H1 (cell line): Measurements from ENCODE around the gene SMYD4. TPM values are rescaled to one million over a fixed set of nuclear protein-coding genes. Genes with fewer than 3 reads are reported as not detected.

Experiments used
- CTCF ChIA-PET: fragments of 300-600 bp; sonication (Branson Sonifier 250); formaldehyde crosslinking; loops from one replicate; lab custom pipeline; 2021; ENCODE audit not compliant: partially characterized antibody; lab: Charles Lee
- POLR2A ChIA-PET: fragments of 300-600 bp; sonication (Branson Sonifier 250); formaldehyde crosslinking; loops from one replicate; lab custom pipeline; 2021; ENCODE audit warnings: inconsistent platforms; ENCODE audit not compliant: partially characterized antibody; lab: Charles Lee
- DNase-seq, 2 experiments: peaks; one replicate each; pipeline versions ENCODE4 v3.0.0 to v3.0.0-alpha.2; 2010 to 2022; ENCODE audit warnings: low spot score in 2 of 2, low read depth in 1 of 2, mixed read lengths in 1 of 2
- FAIRE-seq: peaks from 2 replicates; lab custom pipeline; 2011; peaks lifted over from hg19 to GRCh38; lab: Jason Lieb, UNC
- H2AFZ ChIP-seq: 2 replicates; pipeline ENCODE4 v1.8.1; 2012; ENCODE audit warnings: low read length, inconsistent platforms
- H2AK5ac ChIP-seq: 2 replicates; pipeline ENCODE4 v1.6.1; 2013; ENCODE audit warnings: low read depth, low read length
- H2BK120ac ChIP-seq: replicated peaks from 2 replicates; pipeline ENCODE3; 2013; ENCODE audit warnings: low read depth, low read length, inconsistent platforms
- H2BK12ac ChIP-seq: 2 replicates; pipeline ENCODE4 v1.6.1; 2013; ENCODE audit warnings: low read depth, low read length
- H2BK15ac ChIP-seq: 2 replicates; pipeline ENCODE4 v1.6.1; 2013; ENCODE audit warnings: low read length
- H2BK20ac ChIP-seq: 2 replicates; pipeline ENCODE4 v1.6.1; 2013; ENCODE audit warnings: low read length
- H2BK5ac ChIP-seq: 2 replicates; pipeline ENCODE4 v1.6.1; 2013; ENCODE audit warnings: low read depth, low read length
- H3K14ac ChIP-seq: 2 replicates; pipeline ENCODE4 v1.6.1; 2013; ENCODE audit warnings: inconsistent platforms; ENCODE audit not compliant: insufficient read length
- H3K18ac ChIP-seq: 2 replicates; pipeline ENCODE4 v1.6.1; 2013; ENCODE audit warnings: low read length; ENCODE audit errors: extremely low read depth
- H3K23ac ChIP-seq: 2 replicates; pipeline ENCODE4 v1.6.1; 2013; ENCODE audit warnings: inconsistent platforms; ENCODE audit not compliant: insufficient read length
- H3K23me2 ChIP-seq: 2 replicates; pipeline ENCODE4 v1.6.1; 2013; ENCODE audit warnings: low read depth, low read length
- H3K27ac ChIP-seq: 2 replicates; pipeline ENCODE4 v1.6.1; 2011; ENCODE audit warnings: low read depth, low read length, inconsistent platforms
- H3K27me3 ChIP-seq, 4 experiments: replicated peaks in 1 of 4; 1 replicate in 1 of 4; 2 replicates in 3 of 4; pipeline versions ENCODE4 v1.6.1 to v1.8.1; 2011 to 2013; ENCODE audit warnings: low read length in 3 of 4, mild to moderate bottlenecking in 3 of 4, inconsistent platforms in 2 of 4, mixed read lengths in 2 of 4, moderate library complexity in 1 of 4; ENCODE audit not compliant: control insufficient read depth in 3 of 4, insufficient read depth in 3 of 4; ENCODE audit errors: extremely low read depth in 1 of 4
- H3K36me3 ChIP-seq, 4 experiments: 2 replicates each; pipeline versions ENCODE4 v1.6.1 to v1.8.1; 2011 to 2013; ENCODE audit warnings: mild to moderate bottlenecking in 4 of 4, low read length in 3 of 4, moderate library complexity in 2 of 4, control low read depth in 1 of 4, inconsistent platforms in 1 of 4; ENCODE audit not compliant: insufficient read depth in 4 of 4, control insufficient read depth in 2 of 4
- H3K4ac ChIP-seq: replicated peaks from 2 replicates; pipeline ENCODE3; 2013; ENCODE audit warnings: low read length, low read depth, mixed read lengths, inconsistent platforms; ENCODE audit not compliant: insufficient read length
- H3K4me1 ChIP-seq, 4 experiments: replicated peaks in 1 of 4; 1 replicate in 1 of 4; 2 replicates in 3 of 4; pipeline versions ENCODE4 v1.6.1 to v1.8.1; 2011 to 2013; ENCODE audit warnings: low read length in 3 of 4, inconsistent platforms in 2 of 4, mixed read lengths in 1 of 4; ENCODE audit not compliant: insufficient read depth in 4 of 4, control insufficient read depth in 3 of 4
- H3K4me2 ChIP-seq, 2 experiments: 2 replicates each; pipeline versions ENCODE4 v1.6.1 to v1.8.1; 2011 to 2013; ENCODE audit warnings: low read depth in 2 of 2, low read length in 2 of 2, control low read depth in 1 of 2, inconsistent platforms in 1 of 2, mild to moderate bottlenecking in 1 of 2; ENCODE audit not compliant: insufficient read depth in 1 of 2
- H3K4me3 ChIP-seq, 4 experiments: fragments of 200-600, 300-600 bp in 1 of 4; sonication (generic), shearing (Covaris generic), sonication (Bioruptor Twin) in 1 of 4; 2 replicates each; pipeline versions ENCODE4 v1.5.1 to v1.8.1; 2011 to 2016; ENCODE audit warnings: low read length in 4 of 4, low read depth in 3 of 4, control low read depth in 2 of 4, inconsistent platforms in 2 of 4, mild to moderate bottlenecking in 2 of 4, mixed read lengths in 1 of 4, moderate library complexity in 1 of 4; ENCODE audit not compliant: insufficient read depth in 2 of 4; ENCODE audit errors: extremely low read depth in 1 of 4
- H3K56ac ChIP-seq: replicated peaks from 2 replicates; pipeline ENCODE3; 2013; ENCODE audit warnings: low read depth, mild to moderate bottlenecking, mixed read lengths, low read length, inconsistent platforms; ENCODE audit not compliant: insufficient read length
- H3K79me1 ChIP-seq: 2 replicates; pipeline ENCODE4 v1.6.1; 2013; ENCODE audit warnings: low read depth, low read length, control low read depth
- H3K79me2 ChIP-seq, 2 experiments: 2 replicates each; pipeline versions ENCODE4 v1.6.1 to v1.8.1; 2012 to 2013; ENCODE audit warnings: low read length in 2 of 2, mild to moderate bottlenecking in 2 of 2, inconsistent platforms in 1 of 2; ENCODE audit not compliant: insufficient read depth in 2 of 2, control insufficient read depth in 1 of 2
- H3K9ac ChIP-seq, 4 experiments: replicated peaks in 1 of 4; 1 replicate in 1 of 4; 2 replicates in 3 of 4; pipeline versions ENCODE4 v1.6.1 to v1.8.1; 2011 to 2013; ENCODE audit warnings: low read depth in 3 of 4, low read length in 3 of 4, control low read depth in 2 of 4, mild to moderate bottlenecking in 2 of 4, moderate library complexity in 2 of 4, inconsistent platforms in 1 of 4; ENCODE audit errors: extremely low read depth in 1 of 4
- H3K9me3 ChIP-seq, 2 experiments: 2 replicates each; pipeline versions ENCODE4 v1.6.1 to v1.8.1; 2012 to 2013; ENCODE audit warnings: mild to moderate bottlenecking in 2 of 2, moderate library complexity in 2 of 2, control low read depth in 1 of 2, inconsistent platforms in 1 of 2, low read depth in 1 of 2, low read length in 1 of 2, mixed read lengths in 1 of 2; ENCODE audit not compliant: insufficient read depth in 2 of 2
- H4K20me1 ChIP-seq, 2 experiments: replicated peaks in 1 of 2; 2 replicates each; pipeline versions ENCODE3 to v1.8.1; 2011 to 2013; ENCODE audit warnings: inconsistent platforms in 2 of 2, low read length in 2 of 2, mild to moderate bottlenecking in 1 of 2; ENCODE audit not compliant: insufficient read depth in 2 of 2, control insufficient read depth in 1 of 2
- H4K5ac ChIP-seq: 2 replicates; pipeline ENCODE4 v1.6.1; 2013; ENCODE audit warnings: low read length, low read depth, mixed read lengths, inconsistent platforms; ENCODE audit not compliant: insufficient read length
- H4K8ac ChIP-seq: 2 replicates; pipeline ENCODE4 v1.8.0; 2013; ENCODE audit warnings: mild to moderate bottlenecking, moderate library complexity, low read length, inconsistent platforms; ENCODE audit not compliant: insufficient read depth; ENCODE audit errors: extremely low read depth
- H4K91ac ChIP-seq: replicated peaks from 2 replicates; pipeline ENCODE3; 2013; ENCODE audit warnings: low read length, mixed read lengths, inconsistent platforms; ENCODE audit not compliant: insufficient read length
- ASH2L ChIP-seq: fragments of 200-600, 300-600 bp; sonication (generic); IDR thresholded peaks from one replicate; pipeline ENCODE4 v1.7.1; 2017; ENCODE audit warnings: low read length
- CTBP2 ChIP-seq: IDR thresholded peaks from 2 replicates; pipeline ENCODE4 v1.7.0; 2011; ENCODE audit warnings: borderline replicate concordance, mild to moderate bottlenecking, moderate library complexity, mixed read lengths, low read length; ENCODE audit not compliant: insufficient read depth, insufficient read length
- EP300 ChIP-seq, 2 experiments: IDR thresholded peaks; 1 replicate in 1 of 2; 2 replicates in 1 of 2; pipeline ENCODE4 v1.6.1; 2011 to 2012; ENCODE audit warnings: low read depth in 2 of 2, low read length in 2 of 2, mild to moderate bottlenecking in 2 of 2, borderline replicate concordance in 1 of 2, inconsistent platforms in 1 of 2, moderate library complexity in 1 of 2
- FOSL1 ChIP-seq: IDR thresholded peaks from 2 replicates; pipeline ENCODE4 v1.6.1; 2011; ENCODE audit warnings: mild to moderate bottlenecking, low read depth, low read length, moderate library complexity; ENCODE audit not compliant: insufficient read depth
- PHF8 ChIP-seq: fragments of 200-600 bp; sonication (generic); conservative IDR thresholded peaks from 2 replicates; pipeline ENCODE4 v1.7.1; 2012; ENCODE audit warnings: low read depth, mild to moderate bottlenecking, inconsistent platforms, low read length, moderate library complexity
- POLR2AphosphoS5 ChIP-seq: IDR thresholded peaks from 2 replicates; pipeline ENCODE4 v1.6.1; 2011; ENCODE audit warnings: low read depth, low read length
- RFX5 ChIP-seq: IDR thresholded peaks from 2 replicates; pipeline ENCODE4 v1.6.1; 2011; ENCODE audit warnings: low read depth, low read length, improper control_type of control experiment, borderline replicate concordance
- WGBS, 2 experiments: shearing (Covaris generic) in 1 of 2; methylation state at CpG; one replicate each; pipeline versions ENCODE4 v1.1.6 to v1.1.7; 2013 to 2015; ENCODE audit warnings: low lambda C conversion rate in 2 of 2, mixed read lengths in 2 of 2, inconsistent platforms in 1 of 2, low coverage in 1 of 2, missing lambda C conversion rate in 1 of 2; ENCODE audit not compliant: insufficient replicate concordance in 2 of 2, insufficient coverage in 1 of 2, insufficient read length in 1 of 2; ENCODE audit errors: extremely low coverage in 1 of 2, missing lambda C conversion rate in 1 of 2; 5-methylcytosine and 5-hydroxymethylcytosine counted together
- polyA plus RNA-seq, 7 experiments: library from polyadenylated mRNA; depleted of rRNA in 3 of 7; stranded (reverse) in 5 of 7; unstranded in 2 of 7; fragments of >200 nt in 5 of 7; fragments of 200-250 nt in 2 of 7; gene quantifications; 1 replicate in 5 of 7; 2 replicates in 1 of 7; 4 replicates in 1 of 7; pipeline versions ENCODE4 v1.2.1 to v1.2.3, GENCODE V29; 2011 to 2013; ENCODE audit warnings: missing spikeins in 2 of 7, mixed read lengths in 2 of 7
- total RNA-seq: library from RNA; stranded (reverse); fragmentation: NEBNext Ultra II Directional; extraction: Animal tissue kit (Norgen Biotek cat#: 25700); gene quantifications from 2 replicates; pipeline ENCODE4 v1.2.1, GENCODE V29; 2021
- TF ChIP-seq, protein P1 (sequence below): IDR thresholded peaks from 2 replicates; pipeline ENCODE4 v1.6.1; 2011; ENCODE audit warnings: low read length, improper control_type of control experiment

Gene SMYD4
- total and polyA plus RNA-seq, 2 of the 8 experiments (the other 6 are each of a cell fraction or from before 2014, with no cell fraction given) = 10.5 to 23.4 TPM

GRCh38 chr17:1810450-1811103 lies 19.1 kb downstream of the SMYD4 start:
- H3K27me3 ChIP-seq = no peaks in the 10 kb centered on the region
- H2BK15ac ChIP-seq = no peak overlapping the region
- peaks cover 0 to 17% (median 3%) of the 10 kb centered on the region in 4 experiments; a peak in 3 of 8 replicates for H3K36me3 ChIP-seq
- CTCF ChIA-PET = interaction anchor here (0.6 to 0.9 kb wide), 4 partner anchors 27 to 352 kb away, joined by 3 read pairs; no protein-coding TSS in a partner anchor
- TF ChIP-seq ASH2L (no peak), PHF8 (no peak), RFX5 (no peak), CTBP2 (no peak), POLR2AphosphoS5 (no peak), EP300 (IDR thresholded peaks at IDR 0.05; ENCODE audit: borderline replicate concordance in 1 of 2, low read depth in 2 of 2, low read length in 2 of 2) (no peak), FOSL1 (no peak)
- TF ChIP-seq, protein P1, sequence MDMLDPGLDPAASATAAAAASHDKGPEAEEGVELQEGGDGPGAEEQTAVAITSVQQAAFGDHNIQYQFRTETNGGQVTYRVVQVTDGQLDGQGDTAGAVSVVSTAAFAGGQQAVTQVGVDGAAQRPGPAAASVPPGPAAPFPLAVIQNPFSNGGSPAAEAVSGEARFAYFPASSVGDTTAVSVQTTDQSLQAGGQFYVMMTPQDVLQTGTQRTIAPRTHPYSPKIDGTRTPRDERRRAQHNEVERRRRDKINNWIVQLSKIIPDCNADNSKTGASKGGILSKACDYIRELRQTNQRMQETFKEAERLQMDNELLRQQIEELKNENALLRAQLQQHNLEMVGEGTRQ = no peak
- TF ChIP-seq, all 59 proteins: peak for 0
- Histone ChIP-seq H3K4me2 (no peak overlapping the region), H3K79me2 (no peaks in the 10 kb centered on the region; a peak in 1 of 4 replicates), H3K9ac (no peak overlapping the region), H3K23me2 (no peaks in the 10 kb centered on the region), H2BK20ac (no peak overlapping the region), H2BK12ac (no peak overlapping the region), H3K14ac (no peak overlapping the region), H2BK120ac (no peak overlapping the region), H3K4me3 (no peak overlapping the region), H3K79me1 (no peaks in the 10 kb centered on the region), H3K18ac (no peak overlapping the region), H4K20me1 (peaks cover 0 to 4% of the 10 kb centered on the region in 2 experiments), H3K4me1 (no peaks in the 10 kb centered on the region), H3K9me3 (no peaks in the 10 kb centered on the region), H4K8ac (no peak overlapping the region), H4K91ac (no peak overlapping the region), H3K27ac (no peak overlapping the region), H2AFZ (no peak overlapping the region), H3K23ac (no peak overlapping the region), H4K5ac (no peak overlapping the region), H3K56ac (no peak overlapping the region), H2BK5ac (no peak overlapping the region), H3K4ac (no peak overlapping the region), H2AK5ac (no peak overlapping the region)
- POLR2A ChIA-PET = interaction anchor here (1.1 kb wide), 1 partner anchor 19 kb away, joined by 3 read pairs; the partner anchor contains the start of genes RPA1 and SMYD4
- 93% methylated on average over 20 of the region's 20 CpGs; no CpG with 5 or more reads in 1 of the 2 experiments for WGBS, 2 experiments
- DNase-seq (no peak), FAIRE-seq (no peak)
